ENCODE data around the gene HSD17B8. TPM values are rescaled to one million over a fixed set of nuclear protein-coding genes. Genes with fewer than 3 reads are reported as not detected.

The HSD17B8 gene
- total and polyA plus RNA-seq, 2 experiments from 2014 or later: 4.3 to 8.9 TPM

GRCh38 chr6:33217246-33217645 is 12.8 kb downstream of the HSD17B8 start (continued):
- no peak for TF ChIP-seq ZNF462 (CRISPR knock-in tag; IDR thresholded peaks at IDR 0.05)

GRCh38 chr6:33217681-33218080 is 13.2 kb downstream of the HSD17B8 start:
- H3K27ac ChIP-seq (ENCODE audit: low read depth): no peak overlapping the region
- no peak overlapping the region for H3K4me3 ChIP-seq
- H3K36me3 Mint-ChIP-seq (ENCODE audit: low read depth): no peaks in the 10 kb centered on the region; the same call in 2 of the 3 replicates
- peaks cover 89% of the 10 kb centered on the region for H3K27me3 ChIP-seq (ENCODE audit: insufficient read depth)
- H3K4me2 ChIP-seq: no peak overlapping the region
- peaks cover 3% of the 10 kb centered on the region; the same call in 1 of the 3 replicates for H3K9me3 Mint-ChIP-seq
- no peaks in the 10 kb centered on the region for H3K79me2 ChIP-seq (replicated peaks; ENCODE audit: insufficient read depth)
- H3K4me3 Mint-ChIP-seq: no peak overlapping the region; the same call in 2 of the 3 replicates
- H3K27me3 Mint-ChIP-seq (ENCODE audit: insufficient read depth, low read depth, poor library complexity): peaks cover 66% of the 10 kb centered on the region
- peak; percentile 12 for ATAC-seq
- no peaks in the 10 kb centered on the region for H3K9me2 ChIP-seq (ENCODE audit: insufficient read depth)
- no peak overlapping the region for H2AFZ ChIP-seq
- H3K4me1 ChIP-seq (ENCODE audit: insufficient read depth): peaks cover 17% of the 10 kb centered on the region
- no peaks in the 10 kb centered on the region; the same call in 1 of the 2 replicates for H3F3A ChIP-seq (replicated peaks; ENCODE audit: low read depth)
- no peaks in the 10 kb centered on the region for H3K36me3 ChIP-seq (ENCODE audit: insufficient read depth)
- peaks cover 18% of the 10 kb centered on the region for H3K4me1 Mint-ChIP-seq
- DNase-seq (ENCODE audit: low spot score): peak; percentile 44
- H3K27ac Mint-ChIP-seq: no peak overlapping the region
- H4K20me1 ChIP-seq (replicated peaks; ENCODE audit: insufficient read depth): peaks cover 3% of the 10 kb centered on the region
- TF ChIP-seq CREB1 (CRISPR knock-in tag; IDR thresholded peaks at IDR 0.05; ENCODE audit: low read depth): no peak
- TF ChIP-seq ZNF114 (CRISPR knock-in tag; IDR thresholded peaks at IDR 0.05): no peak
- no peak for TF ChIP-seq REST (IDR thresholded peaks at IDR 0.05; ENCODE audit: unreplicated experiment)
- TF ChIP-seq EZH2phosphoT487 (IDR thresholded peaks at IDR 0.05; ENCODE audit: unreplicated experiment): no peak
- TF ChIP-seq EZH2 (IDR thresholded peaks at IDR 0.05; ENCODE audit: low read depth, unreplicated experiment): no peak
- TF ChIP-seq STAT1 (IDR thresholded peaks at IDR 0.05; ENCODE audit: unreplicated experiment): no peak
- no peak for TF ChIP-seq CTCF (conservative IDR thresholded peaks at IDR 0.05; ENCODE audit: low read depth in 2 of 2)
- TF ChIP-seq ETS1 (IDR thresholded peaks at IDR 0.05): no peak
- no peak for TF ChIP-seq ZNF331 (CRISPR knock-in tag; IDR thresholded peaks at IDR 0.05; ENCODE audit: low read depth)
- TF ChIP-seq NANOG (IDR thresholded peaks at IDR 0.05; ENCODE audit: borderline replicate concordance): no peak
- no peak for TF ChIP-seq POLR2AphosphoS5 (IDR thresholded peaks at IDR 0.05; ENCODE audit: low read depth)
- no peak for TF ChIP-seq JUNB (IDR thresholded peaks at IDR 0.05; ENCODE audit: unreplicated experiment)

Measured in GM23338 (cell line).